ENCODE results near the gene ENPEP.
"Not testable (repeated sequence)": the region's sequence is repeated elsewhere in the genome, so short reads cannot be mapped to it uniquely, and the experiment has no call there.

The ENPEP gene

GRCh38 chr4:110486256-110486655 is 10.3 kb downstream of the ENPEP start:
- no peak for DNase-seq

GRCh38 chr4:110486850-110487249 is 10.9 kb downstream of the ENPEP start:
- not testable (repeated sequence) for DNase-seq

- no peak for DNase-seq
These were observed 11.9 kb downstream of the ENPEP start for GRCh38 chr4:110487873-110488272.

- DNase-seq, result no peak
These were observed 14.1 kb downstream of the ENPEP start for GRCh38 chr4:110489901-110490508.

GRCh38 chr4:110492522-110492921 is 16.6 kb downstream of the ENPEP start:
- DNase-seq, result no peak

- no peak for DNase-seq
These were observed 17.6 kb downstream of the ENPEP start for GRCh38 chr4:110493520-110493919.

GRCh38 chr4:110498420-110498819 is 22.5 kb downstream of the ENPEP start:
- no peak for DNase-seq

GRCh38 chr4:110499126-110499525 is 23.2 kb downstream of the ENPEP start:
- no peak for DNase-seq

GRCh38 chr4:110501826-110502225 is 25.9 kb downstream of the ENPEP start:
- no peak for DNase-seq

- no peak for DNase-seq
These were observed 27.5 kb downstream of the ENPEP start for GRCh38 chr4:110503270-110504083.

- DNase-seq, result no peak
These were observed 28.1 kb downstream of the ENPEP start for GRCh38 chr4:110504084-110504435.

GRCh38 chr4:110505440-110505839 is 29.5 kb downstream of the ENPEP start:
- DNase-seq, result no peak

GRCh38 chr4:110508827-110509710 is 33.1 kb downstream of the ENPEP start:
- DNase-seq, result no peak

- DNase-seq, result no peak
These were observed 34.3 kb downstream of the ENPEP start for GRCh38 chr4:110510277-110510676.

GRCh38 chr4:110510955-110511544 is 35.1 kb downstream of the ENPEP start:
- no peak for DNase-seq

GRCh38 chr4:110512901-110513300 is 36.9 kb downstream of the ENPEP start:
- no peak for DNase-seq

- DNase-seq, result no peak
These were observed 39.0 kb downstream of the ENPEP start for GRCh38 chr4:110514889-110515479.

GRCh38 chr4:110515676-110516075 is 39.7 kb downstream of the ENPEP start:
- no peak for DNase-seq

GRCh38 chr4:110516106-110516922 is 40.4 kb downstream of the ENPEP start:
- DNase-seq, result peak; percentile 5 to 38 (median 19)

- no peak for DNase-seq
These were observed 43.0 kb downstream of the ENPEP start for GRCh38 chr4:110518889-110519490.

- DNase-seq, result no peak
These were observed 44.9 kb downstream of the ENPEP start for GRCh38 chr4:110520886-110521285.

Measured in activated CD4-positive, CD25-positive, alpha-beta regulatory T cell (primary cell).